DND-41 (cell line): ENCODE measurements around the gene TRAPPC14.
"Not testable (repeated sequence)": the region's sequence is repeated elsewhere in the genome, so short reads cannot be mapped to it uniquely, and the experiment has no call there.

ENCODE experiments used
- ATAC-seq: fragments of 200-7000 bp; cut with Tn5 transposase; 3 replicates; pipeline ENCODE4 v1.9.1; 2021; ENCODE audit warnings: low read depth; ENCODE audit not compliant: insufficient read depth
- DNase-seq: peaks from one replicate; pipeline ENCODE4 v3.0.0-alpha.2; 2020
- H2AFZ ChIP-seq: 2 replicates; pipeline ENCODE4 v1.6.0; 2012; ENCODE audit warnings: low read depth, low read length
- H3K27ac ChIP-seq: 2 replicates; pipeline ENCODE4 v1.5.1; 2012; ENCODE audit warnings: low read length, inconsistent platforms
- H3K27me3 ChIP-seq: fragments of 200-600 bp; sonication (generic); 2 replicates; pipeline ENCODE4 v1.6.0; 2012; ENCODE audit warnings: low read length, mild to moderate bottlenecking, inconsistent platforms; ENCODE audit not compliant: insufficient read depth, poor library complexity
- H3K36me3 ChIP-seq: 2 replicates; pipeline ENCODE4 v1.5.1; 2012; ENCODE audit warnings: low read length, inconsistent platforms; ENCODE audit not compliant: insufficient read depth
- H3K4me1 ChIP-seq: 2 replicates; pipeline ENCODE4 v1.5.1; 2012; ENCODE audit warnings: mild to moderate bottlenecking, low read length; ENCODE audit not compliant: insufficient read depth
- H3K4me2 ChIP-seq: 2 replicates; pipeline ENCODE4 v1.6.0; 2012; ENCODE audit warnings: mild to moderate bottlenecking, moderate library complexity, low read length, inconsistent platforms; ENCODE audit not compliant: insufficient read depth
- H3K4me3 ChIP-seq, 2 experiments: fragments of 200-600 bp in 1 of 2; shearing (Covaris generic) in 1 of 2; 2 replicates each; pipeline ENCODE4 v1.5.1; 2012 to 2016; ENCODE audit warnings: inconsistent platforms in 2 of 2, low read length in 2 of 2, mild to moderate bottlenecking in 2 of 2, low read depth in 1 of 2, moderate library complexity in 1 of 2
- H3K79me2 ChIP-seq: 2 replicates; pipeline ENCODE4 v1.6.0; 2012; ENCODE audit warnings: low read length, inconsistent platforms; ENCODE audit not compliant: insufficient read depth
- H3K9ac ChIP-seq: 2 replicates; pipeline ENCODE4 v1.6.0; 2012; ENCODE audit warnings: low read depth, mild to moderate bottlenecking, inconsistent platforms, low read length, moderate library complexity
- H3K9me3 ChIP-seq: 2 replicates; pipeline ENCODE4 v1.5.1; 2012; ENCODE audit warnings: low read length, moderate library complexity, mild to moderate bottlenecking, inconsistent platforms; ENCODE audit not compliant: insufficient read depth, severe bottlenecking
- H4K20me1 ChIP-seq: 2 replicates; pipeline ENCODE4 v1.6.0; 2012; ENCODE audit warnings: low read length; ENCODE audit not compliant: insufficient read depth
- CTCF ChIP-seq: IDR thresholded peaks from 2 replicates; pipeline ENCODE4 v1.5.1; 2012; ENCODE audit warnings: borderline replicate concordance, low read length, moderate library complexity, mild to moderate bottlenecking; ENCODE audit not compliant: poor library complexity, severe bottlenecking; ENCODE audit errors: extremely low read depth
- EZH2 ChIP-seq: IDR thresholded peaks from 3 replicates; pipeline ENCODE4 v1.6.1; 2012; ENCODE audit warnings: borderline replicate concordance, low read depth, mild to moderate bottlenecking, moderate library complexity, low read length, inconsistent platforms; ENCODE audit not compliant: severe bottlenecking

Gene TRAPPC14

GRCh38 chr7:100148225-100148558 lies 10.3 kb downstream of the TRAPPC14 start:
- peak; percentile 4 for ATAC-seq
- Histone ChIP-seq H3K4me2 (peak overlapping the region; percentile 100), H2AFZ (peak overlapping the region; percentile 84), H3K4me3 (peak overlapping the region; percentile 16 to 91; a peak in 3 of 4 replicates), H4K20me1 (no peaks in the 10 kb centered on the region), H3K4me1 (peaks cover 26% of the 10 kb centered on the region), H3K9ac (peak overlapping the region; percentile 88), H3K36me3 (peaks cover 8% of the 10 kb centered on the region; the same call in 1 of the 2 replicates), H3K27ac (peak overlapping the region; percentile 90), H3K27me3 (no peaks in the 10 kb centered on the region), H3K9me3 (no peaks in the 10 kb centered on the region), H3K79me2 (peaks cover 20% of the 10 kb centered on the region)
- no peak for TF ChIP-seq CTCF
- TF ChIP-seq EZH2: no peak
- DNase-seq: no peak

GRCh38 chr7:100147278-100147677 lies 11.2 kb downstream of the TRAPPC14 start:
- H3K36me3 ChIP-seq: 0 out of 2 replicates have a peak, but pooled peaks cover 1% of the 10 kb centered on the region
- H3K9me3 ChIP-seq: no peaks in the 10 kb centered on the region
- H3K79me2 ChIP-seq: peaks cover 20% of the 10 kb centered on the region
- DNase-seq: no peak
- H3K27ac ChIP-seq: no peak overlapping the region
- TF ChIP-seq EZH2 (no peak), CTCF (no peak)
- no peak overlapping the region for H3K4me3 ChIP-seq
- no peak overlapping the region for H3K9ac ChIP-seq
- peak overlapping the region; percentile 84; the same call in 1 of the 2 replicates for H2AFZ ChIP-seq
- no peaks in the 10 kb centered on the region for H3K27me3 ChIP-seq
- H3K4me2 ChIP-seq: no peak overlapping the region
- H3K4me1 ChIP-seq: peaks cover 26% of the 10 kb centered on the region
- H4K20me1 ChIP-seq: no peaks in the 10 kb centered on the region
- ATAC-seq: no peak

GRCh38 chr7:100146350-100146749 lies 12.2 kb downstream of the TRAPPC14 start:
- not testable (repeated sequence) for DNase-seq, H3K4me3 ChIP-seq, ATAC-seq

GRCh38 chr7:100142461-100142860 lies 16.1 kb downstream of the TRAPPC14 start:
- Histone ChIP-seq H3K27me3 (no peaks in the 10 kb centered on the region), H3K27ac (no peak overlapping the region), H3K9me3 (no peaks in the 10 kb centered on the region), H3K4me1 (no peaks in the 10 kb centered on the region), H3K4me3 (no peak overlapping the region), H4K20me1 (no peaks in the 10 kb centered on the region), H3K4me2 (no peak overlapping the region), H3K79me2 (no peaks in the 10 kb centered on the region), H2AFZ (no peak overlapping the region), H3K36me3 (no peaks in the 10 kb centered on the region), H3K9ac (no peak overlapping the region)
- ATAC-seq: no peak
- no peak for DNase-seq
- TF ChIP-seq EZH2: no peak
- no peak for TF ChIP-seq CTCF

More at GRCh38 chr7:100146350-100146749, 12.2 kb downstream of the TRAPPC14 start:
- not testable (repeated sequence) for H2AFZ ChIP-seq, H3K4me2 ChIP-seq, H3K9me3 ChIP-seq, H4K20me1 ChIP-seq, H3K27me3 ChIP-seq, H3K36me3 ChIP-seq, H3K9ac ChIP-seq, H3K27ac ChIP-seq
- Histone ChIP-seq H3K4me1 (peaks cover 26% of the 10 kb centered on the region), H3K79me2 (peaks cover 20% of the 10 kb centered on the region)
